Stimulated activated CD4-positive, alpha-beta T cell treated with anti-CD3 and anti-CD28 coated beads, TNF-alpha, amount 100 ng/mL, for 24 hours (primary cell): ENCODE measurements around the gene TCP1.
A peak's percentile ranks its signal among the peaks of the same experiment; 100 is the strongest.
"Not testable (repeated sequence)": the region's sequence is repeated elsewhere in the genome, so short reads cannot be mapped to it uniquely, and the experiment has no call there.

Experiments
- DNase-seq, 3 experiments: peaks; one replicate each; pipeline ENCODE4 v3.0.0-alpha.2; 2020; ENCODE audit warnings: low read depth in 3 of 3

The TCP1 gene

GRCh38 chr6:159817951-159818739 is 28.7 kb upstream of the TCP1 start:
- DNase-seq: no peak

GRCh38 chr6:159816775-159817174 is 27.4 kb upstream of the TCP1 start:
- DNase-seq: not testable (repeated sequence)

- DNase-seq: no peak
Observed at GRCh38 chr6:159815410-159815809, 26.0 kb upstream of the TCP1 start.

- no peak for DNase-seq
Observed at GRCh38 chr6:159813781-159814180, 24.4 kb upstream of the TCP1 start.

GRCh38 chr6:159809149-159809548 is 19.7 kb upstream of the TCP1 start:
- DNase-seq: no peak

GRCh38 chr6:159808647-159809046 is 19.2 kb upstream of the TCP1 start:
- no peak for DNase-seq

- DNase-seq: no peak
Observed at GRCh38 chr6:159807150-159807858, 17.9 kb upstream of the TCP1 start.

GRCh38 chr6:159806021-159806458 is 16.6 kb upstream of the TCP1 start:
- DNase-seq: no peak

- no peak for DNase-seq
Observed at GRCh38 chr6:159805440-159806020, 16.1 kb upstream of the TCP1 start.

- DNase-seq: no peak
Observed at GRCh38 chr6:159804504-159804903, 15.1 kb upstream of the TCP1 start.

GRCh38 chr6:159801935-159802334 is 12.5 kb upstream of the TCP1 start:
- DNase-seq: no peak

- DNase-seq: no peak
Observed at GRCh38 chr6:159800141-159800865, 10.9 kb upstream of the TCP1 start, which contains the start of gene PNLDC1. PNLDC1 (plus strand) TSS chr6:159800276; CDS start chr6:159800308, 32 bp downstream.

- no peak for DNase-seq
Observed at GRCh38 chr6:159797554-159797953, 8.2 kb upstream of the TCP1 start.

GRCh38 chr6:159794976-159795375 is 5.6 kb upstream of the TCP1 start:
- DNase-seq: not testable (repeated sequence)

GRCh38 chr6:159790956-159791598 is 1.7 kb upstream of the TCP1 start:
- peak in 1 of 3 experiments; percentile 2 for DNase-seq

- peak; percentile 80 to 88 (median 81) for DNase-seq
Observed at GRCh38 chr6:159790149-159790955, 950 bp upstream of the TCP1 start, which contains the start of gene MRPL18. MRPL18 (plus strand) TSS chr6:159790467; CDS start chr6:159790588, 121 bp downstream.

GRCh38 chr6:159788753-159789376 is 537 bp downstream of the TCP1 start:
- DNase-seq: peak; percentile 5 to 27 (median 8)

- DNase-seq: no peak
Observed at GRCh38 chr6:159788276-159788675, 1.1 kb downstream of the TCP1 start.

GRCh38 chr6:159778542-159779103 is 10.8 kb downstream of the TCP1 start:
- no peak for DNase-seq

GRCh38 chr6:159778131-159778530 is 11.3 kb downstream of the TCP1 start:
- DNase-seq: no peak
